ENCODE data around the gene PC. TPM values are rescaled to one million over a fixed set of nuclear protein-coding genes. Genes with fewer than 3 reads are reported as not detected.

PC gene
- total RNA-seq, 4 donors from 2014 or later, result 7.3 to 22.5 (median 17.4) TPM

GRCh38 chr11:66904981-66905521, 53.1 kb downstream of the PC start:
- TF ChIP-seq POLR2A (IDR thresholded peaks at IDR 0.05) (no peak), CTCF (IDR thresholded peaks at IDR 0.05) (no peak)
- DNase-seq (ENCODE audit: low spot score in 2 of 2), result no peak
- no peak overlapping the region for H3K4me3 ChIP-seq (ENCODE audit: low read depth, poor library complexity, severe bottlenecking)
- intact Hi-C loops (cut with DNase I; ENCODE audit: low total_unique reads), result loop anchor here (10.0 kb wide), 1 partner anchor 1180 kb away; no protein-coding TSS in a partner anchor
- 86 to 92% methylated on average over 8 of the region's 8 CpGs for WGBS, 2 donors

- TF ChIP-seq CTCF (IDR thresholded peaks at IDR 0.05) (no peak), POLR2A (IDR thresholded peaks at IDR 0.05) (no peak)
- intact Hi-C loops (cut with DNase I; ENCODE audit: low total_unique reads), result loop anchor here (10.0 kb wide), 1 partner anchor 1180 kb away; no protein-coding TSS in a partner anchor
- 90 to 92% methylated on average over 6 of the region's 6 CpGs for WGBS, 2 donors
- no peak overlapping the region for H3K4me3 ChIP-seq (ENCODE audit: low read depth, poor library complexity, severe bottlenecking)
- no peak for DNase-seq (ENCODE audit: low spot score in 2 of 2)
Measured at GRCh38 chr11:66904561-66904960, 53.6 kb downstream of the PC start.

- no peak overlapping the region for H3K4me3 ChIP-seq (ENCODE audit: low read depth, poor library complexity, severe bottlenecking)
- intact Hi-C loops (cut with DNase I; ENCODE audit: low total_unique reads), result loop anchor here (10.0 kb wide), 1 partner anchor 1181 kb away; no protein-coding TSS in a partner anchor
- no peak for TF ChIP-seq CTCF (IDR thresholded peaks at IDR 0.05)
- TF ChIP-seq POLR2A (IDR thresholded peaks at IDR 0.05), result no peak
- 93 to 96% methylated on average over 3 of the region's 3 CpGs for WGBS, 2 donors
- DNase-seq (ENCODE audit: low spot score in 2 of 2), result no peak
Measured at GRCh38 chr11:66904055-66904454, 54.1 kb downstream of the PC start.

GRCh38 chr11:66902486-66903177, 55.6 kb downstream of the PC start:
- DNase-seq (ENCODE audit: low spot score in 2 of 2), result no peak
- intact Hi-C loops (cut with DNase I; ENCODE audit: low total_unique reads), result loop anchor here (10.0 kb wide), 1 partner anchor 1182 kb away; no protein-coding TSS in a partner anchor
- TF ChIP-seq POLR2A (IDR thresholded peaks at IDR 0.05) (no peak), CTCF (IDR thresholded peaks at IDR 0.05) (no peak)
- H3K4me3 ChIP-seq (ENCODE audit: low read depth, poor library complexity, severe bottlenecking), result no peak overlapping the region
- 90 to 91% methylated on average over 15 of the region's 15 CpGs for WGBS, 2 donors

GRCh38 chr11:66901964-66902390, 56.2 kb downstream of the PC start:
- TF ChIP-seq POLR2A (IDR thresholded peaks at IDR 0.05) (no peak), CTCF (IDR thresholded peaks at IDR 0.05) (no peak)
- intact Hi-C loops (cut with DNase I; ENCODE audit: low total_unique reads), result loop anchor here (10.0 kb wide), 1 partner anchor 1183 kb away; no protein-coding TSS in a partner anchor
- no peak for DNase-seq (ENCODE audit: low spot score in 2 of 2)
- 94 to 96% methylated on average over 7 of the region's 7 CpGs for WGBS, 2 donors
- no peak overlapping the region for H3K4me3 ChIP-seq (ENCODE audit: low read depth, poor library complexity, severe bottlenecking)

Measured in lower leg skin (tissue), 4 donors.